GM21367 (cell line): ENCODE measurements around the gene RTKN.

Experiments
- ATAC-seq: cut with Tn5 transposase; IDR thresholded peaks from one replicate; pipeline ENCODE4 v1.9.1; 2021; ENCODE audit not compliant: unreplicated experiment

RTKN gene

GRCh38 chr2:74417763-74418162, 24.0 kb downstream of the RTKN start:
- ATAC-seq: no peak

- no peak for ATAC-seq
Measured at GRCh38 chr2:74417197-74417596, 24.5 kb downstream of the RTKN start.

GRCh38 chr2:74416778-74417177, 25.0 kb downstream of the RTKN start:
- no peak for ATAC-seq

GRCh38 chr2:74415762-74416395, 25.9 kb downstream of the RTKN start:
- ATAC-seq: no peak

- no peak for ATAC-seq
Measured at GRCh38 chr2:74414881-74415761, 26.6 kb downstream of the RTKN start.

GRCh38 chr2:74414441-74414840, 27.3 kb downstream of the RTKN start:
- ATAC-seq: no peak

- ATAC-seq: no peak
Measured at GRCh38 chr2:74413001-74413698, 28.6 kb downstream of the RTKN start.

- no peak for ATAC-seq
Measured at GRCh38 chr2:74407682-74408081, 34.1 kb downstream of the RTKN start.

- ATAC-seq: peak; percentile 62
Measured at GRCh38 chr2:74406035-74406434, 35.7 kb downstream of the RTKN start.

GRCh38 chr2:74401891-74402290, 39.8 kb downstream of the RTKN start:
- ATAC-seq: no peak

GRCh38 chr2:74399785-74400184, 42.0 kb downstream of the RTKN start:
- ATAC-seq: no peak

- ATAC-seq: no peak
Measured at GRCh38 chr2:74396149-74396548, 45.6 kb downstream of the RTKN start.

- ATAC-seq: no peak
Measured at GRCh38 chr2:74393525-74393924, 48.2 kb downstream of the RTKN start.

- ATAC-seq: no peak
Measured at GRCh38 chr2:74392449-74392743, 49.3 kb downstream of the RTKN start.

GRCh38 chr2:74391580-74392448, 49.9 kb downstream of the RTKN start:
- ATAC-seq: peak; percentile 63

- peak; percentile 11 for ATAC-seq
Measured at GRCh38 chr2:74391209-74391579, 50.5 kb downstream of the RTKN start.

- ATAC-seq: no peak
Measured at GRCh38 chr2:74390606-74391005, 51.1 kb downstream of the RTKN start.

GRCh38 chr2:74387346-74387745, 54.4 kb downstream of the RTKN start:
- ATAC-seq: no peak

- ATAC-seq: no peak
Measured at GRCh38 chr2:74385396-74385795, 56.3 kb downstream of the RTKN start.

- no peak for ATAC-seq
Measured at GRCh38 chr2:74384051-74384450, 57.7 kb downstream of the RTKN start.

GRCh38 chr2:74383254-74383653, 58.5 kb downstream of the RTKN start:
- ATAC-seq: no peak
